HG03060 (cell line): Measurements from ENCODE around the gene ONECUT3.

Source experiments
- ATAC-seq: cut with Tn5 transposase; IDR thresholded peaks from one replicate; pipeline ENCODE4 v1.9.1; 2021; ENCODE audit warnings: low read depth, moderate number of reproducible peaks; ENCODE audit not compliant: unreplicated experiment

ONECUT3 gene

GRCh38 chr19:1826557-1827521 lies 73.5 kb downstream of the ONECUT3 start:
- no peak for ATAC-seq

GRCh38 chr19:1827566-1828278 lies 74.4 kb downstream of the ONECUT3 start:
- ATAC-seq, result no peak

- ATAC-seq, result no peak
These were observed 75.3 kb downstream of the ONECUT3 start for GRCh38 chr19:1828279-1829238.

- no peak for ATAC-seq
These were observed 76.7 kb downstream of the ONECUT3 start for GRCh38 chr19:1829958-1830357.

- ATAC-seq, result no peak
These were observed 77.3 kb downstream of the ONECUT3 start for GRCh38 chr19:1830568-1830967.
